K562 (cell line): ENCODE results near the gene USP27X. TPM values are rescaled to one million over a fixed set of nuclear protein-coding genes. Genes with fewer than 3 reads are reported as not detected.

Experiments used
- ATAC-seq: fragments of 200-7000 bp; cut with Tn5 transposase; 3 replicates; pipeline ENCODE4 v1.9.1; 2020; ENCODE audit warnings: moderate library complexity
- BruUV-seq: library from RNA; stranded (reverse); fragments of 400-500 nt; replicated peaks from 2 replicates; lab custom pipeline; 2021; lab: Mats Ljungman, UMichigan
- CTCF ChIA-PET: fragments of 300-600 bp; formaldehyde crosslinking; extraction: SDS; loops from one replicate; lab custom pipeline; 2021; ENCODE audit warnings: low intra/inter-chr PET ratio; lab: Yijun Ruan, JAX
- POLR2A ChIA-PET: fragments of 300-600, 350-650 bp; sonication (Branson Sonifier 250); formaldehyde crosslinking; extraction: SDS; loops from one replicate; lab custom pipeline; 2021; ENCODE audit warnings: antibody characterized with exemption, inconsistent platforms; lab: Yijun Ruan, JAX
- DNase-seq, 4 experiments: peaks; one replicate each; pipeline versions ENCODE4 v3.0.0 to v3.0.0-alpha.2; 2011 to 2018; ENCODE audit warnings: low spot score in 3 of 4, mixed read lengths in 3 of 4; ENCODE audit errors: extremely low read depth in 1 of 4
- FAIRE-seq: peaks from 2 replicates; lab custom pipeline; 2011; peaks lifted over from hg19 to GRCh38; lab: Jason Lieb, UNC
- H2AFZ ChIP-seq: 2 replicates; pipeline ENCODE4 v1.6.0; 2011; ENCODE audit warnings: low read depth, low read length, control low read depth, inconsistent platforms
- H3K27ac ChIP-seq: fragments of 200-600 bp; 3 replicates; pipeline ENCODE4 v1.8.0; 2011; ENCODE audit warnings: low read depth, mild to moderate bottlenecking, control low read depth, inconsistent platforms, low read length, moderate library complexity, mixed read lengths; ENCODE audit errors: extremely low read depth
- H3K27me3 ChIP-seq, 2 experiments: fragments of 300-600 bp in 1 of 2; 2 replicates in 1 of 2; 3 replicates in 1 of 2; pipeline versions ENCODE4 v1.6.0 to v1.8.0; 2011; ENCODE audit warnings: inconsistent platforms in 2 of 2, low read length in 2 of 2, mild to moderate bottlenecking in 1 of 2, mixed read lengths in 1 of 2, moderate library complexity in 1 of 2; ENCODE audit not compliant: control insufficient read depth in 2 of 2, insufficient read depth in 2 of 2
- H3K36me3 ChIP-seq: fragments of 300-600 bp; 3 replicates; pipeline ENCODE4 v1.8.0; 2011; ENCODE audit warnings: mild to moderate bottlenecking, low read length, inconsistent platforms; ENCODE audit not compliant: control insufficient read depth, insufficient read depth
- H3K4me1 ChIP-seq, 2 experiments: fragments of 200-600 bp in 1 of 2; replicated peaks in 1 of 2; 2 replicates in 1 of 2; 3 replicates in 1 of 2; pipeline versions ENCODE4 v1.5.1 to v1.8.0; 2011; ENCODE audit warnings: inconsistent platforms in 2 of 2, low read length in 2 of 2, mild to moderate bottlenecking in 1 of 2, mixed read lengths in 1 of 2, moderate library complexity in 1 of 2; ENCODE audit not compliant: control insufficient read depth in 2 of 2, insufficient read depth in 2 of 2
- H3K4me2 ChIP-seq: 2 replicates; pipeline ENCODE4 v1.6.1; 2011; ENCODE audit warnings: low read length, control low read depth, inconsistent platforms, mixed read lengths; ENCODE audit not compliant: insufficient read depth
- H3K4me3 ChIP-seq: fragments of 200-600 bp; sonication (generic), shearing (Covaris generic); 2 replicates; pipeline ENCODE4 v1.5.1; 2016; ENCODE audit warnings: control low read depth, inconsistent platforms
- H3K79me2 ChIP-seq: fragments of 200-600 bp; 3 replicates; pipeline ENCODE4 v1.8.0; 2011; ENCODE audit warnings: low read length, inconsistent platforms; ENCODE audit not compliant: control insufficient read depth, insufficient read depth
- H3K9ac ChIP-seq, 2 experiments: 2 replicates each; pipeline versions ENCODE4 v1.6.0 to v1.6.1; 2011; ENCODE audit warnings: low read depth in 2 of 2, low read length in 2 of 2, control low read depth in 1 of 2, inconsistent platforms in 1 of 2, mild to moderate bottlenecking in 1 of 2, mixed read lengths in 1 of 2; ENCODE audit not compliant: insufficient read depth in 1 of 2
- H3K9me1 ChIP-seq: one replicate; pipeline ENCODE4 v1.6.0; 2011; ENCODE audit warnings: inconsistent platforms, mild to moderate bottlenecking, low read length, moderate library complexity; ENCODE audit not compliant: control insufficient read depth, insufficient read depth
- H3K9me3 ChIP-seq: replicated peaks from 2 replicates; pipeline ENCODE4 v1.5.1; 2011; ENCODE audit warnings: low read depth, low read length, inconsistent platforms; ENCODE audit not compliant: control insufficient read depth, insufficient read depth
- H4K20me1 ChIP-seq: replicated peaks from 2 replicates; pipeline ENCODE4 v1.6.1; 2011; ENCODE audit warnings: low read length, inconsistent platforms, mixed read lengths; ENCODE audit not compliant: control insufficient read depth, insufficient read depth
- CHD1 ChIP-seq: fragments of 200-600 bp; sonication (generic); IDR thresholded peaks from one replicate; pipeline ENCODE4 v1.6.1; 2012; ENCODE audit warnings: mild to moderate bottlenecking, moderate library complexity, low read length, inconsistent platforms
- CLOCK ChIP-seq: fragments of 250-450 bp; sonication (Bioruptor Pico); IDR thresholded peaks from 2 replicates; pipeline ENCODE4 v1.4.0; 2020; ENCODE audit warnings: mild to moderate bottlenecking, moderate library complexity, borderline replicate concordance
- E2F1 ChIP-seq: sonication (generic); formaldehyde crosslinking; IDR thresholded peaks from 2 replicates; pipeline ENCODE4 v1.8.1; 2023; ENCODE audit warnings: mild to moderate bottlenecking, missing genetic modification reagents, moderate library complexity
- ELK1 ChIP-seq: sonication (generic); formaldehyde crosslinking; IDR thresholded peaks from 2 replicates; pipeline ENCODE4 v1.8.1; 2022; ENCODE audit warnings: missing genetic modification reagents
- FOXP4 ChIP-seq: sonication (generic); formaldehyde crosslinking; IDR thresholded peaks from 2 replicates; pipeline ENCODE4 v1.8.0; 2022; ENCODE audit warnings: mild to moderate bottlenecking, missing genetic modification reagents, borderline replicate concordance
- NFE2 ChIP-seq: IDR thresholded peaks from 2 replicates; pipeline ENCODE4 v1.6.1; 2014; ENCODE audit warnings: antibody characterized with exemption, low read depth
- WGBS: fragments of 100-300 bp; shearing (Covaris generic); methylation state at CpG from one replicate; pipeline ENCODE4 v1.1.6; 2016; ENCODE audit warnings: low coverage, mixed read lengths; ENCODE audit not compliant: insufficient coverage; ENCODE audit errors: missing lambda C conversion rate; 5-methylcytosine and 5-hydroxymethylcytosine counted together
- in situ Hi-C: fragments of 300-500 bp; cut with MboI; formaldehyde crosslinking; loops from 4 replicates; pipeline ENCODE4 v1.15.0; 2018; ENCODE audit warnings: inconsistent platforms, mixed read lengths
- intact Hi-C: fragments of 100-400 bp; cut with micrococcal nuclease; formaldehyde crosslinking; loops from 2 replicates; pipeline ENCODE4 v1.14.2; 2022
- polyA plus RNA-seq, 8 experiments: library from polyadenylated mRNA; depleted of rRNA in 4 of 8; stranded (reverse) in 5 of 8; unstranded in 3 of 8; fragments of >200 nt; fragmentation: Nextera tagmentation in 2 of 8; fragmentation: Illumina TruSeq in 1 of 8; extraction: Ambion mirVana in 2 of 8; extraction: Trizol in 1 of 8; gene quantifications; 2 replicates each; pipeline versions ENCODE4 v1.2.1 to v1.2.3, GENCODE V29; 2011 to 2014; ENCODE audit warnings: inconsistent platforms in 1 of 8, missing spikeins in 1 of 8
- total RNA-seq, 7 experiments: library from RNA; depleted of rRNA in 6 of 7; stranded (reverse); fragments of >200 nt in 6 of 7; fragmentation: Illumina TruSeq in 2 of 7; extraction: Trizol in 2 of 7; gene quantifications; 2 replicates each; pipeline versions ENCODE4 v1.2.1 to v1.2.3, GENCODE V29; 2011 to 2021; ENCODE audit warnings: low replicate concordance in 1 of 7

The USP27X gene
- total and polyA plus RNA-seq, 9 of the 15 experiments (the other 6 are each of a cell fraction or from before 2014, with no cell fraction given), result 0.15 to 4.7 (median 1.6) TPM

- ChIA-PET CTCF (no interaction called here), POLR2A (no interaction called here)
- Histone ChIP-seq H3K36me3 (no peaks in the 10 kb centered on the region), H2AFZ (no peak overlapping the region), H3K4me2 (no peak overlapping the region), H3K9ac (no peak overlapping the region), H3K9me1 (no peaks in the 10 kb centered on the region), H3K9me3 (no peaks in the 10 kb centered on the region), H3K79me2 (no peaks in the 10 kb centered on the region)
- in situ Hi-C loops, result no loop called here
- intact Hi-C loops, result no loop called here
- TF ChIP-seq ELK1 (CRISPR knock-in tag), result no peak
- TF ChIP-seq FOXP4 (CRISPR knock-in tag), result no peak
- TF ChIP-seq CLOCK (CRISPR knock-in tag), result no peak
- TF ChIP-seq CHD1, result no peak
- TF ChIP-seq E2F1, result no peak
- TF ChIP-seq NFE2, result no peak
- TF ChIP-seq, all 486 proteins: peak for 0
- BruUV-seq, result no TSS peak
- Histone ChIP-seq H3K4me1 (peaks cover 0 to 5% of the 10 kb centered on the region in 2 experiments; a peak in 2 of 5 replicates), H4K20me1 (no peaks in the 10 kb centered on the region), H3K27me3 (no peaks in the 10 kb centered on the region), H3K4me3 (no peak overlapping the region), H3K27ac (no peak overlapping the region)
- no peak for FAIRE-seq
- ATAC-seq, result no peak
- 38% methylated on average over 6 of the region's 6 CpGs for WGBS
- DNase-seq, result no peak
Observed at GRCh38 chrX:49853661-49854060, 25.6 kb upstream of the USP27X start.
